GM11168 (cell line): ENCODE data around the gene NAA30.

Experiments used
- in situ Hi-C: fragments of 300-500 bp; cut with MboI; formaldehyde crosslinking; loops from one replicate; pipeline ENCODE4 v1.12.0; 2022; ENCODE audit warnings: low sequenced_read_pairs; ENCODE audit not compliant: unreplicated experiment

NAA30 gene

GRCh38 chr14:57391517-57392195 is 1.3 kb downstream of the NAA30 start:
- in situ Hi-C loops, result no loop called here

- in situ Hi-C loops, result no loop called here
These were observed 2.4 kb downstream of the NAA30 start for GRCh38 chr14:57392830-57393229.

- in situ Hi-C loops, result no loop called here
These were observed 10.4 kb downstream of the NAA30 start for GRCh38 chr14:57400556-57401494.

GRCh38 chr14:57401501-57401900 is 11.1 kb downstream of the NAA30 start:
- in situ Hi-C loops, result no loop called here

- in situ Hi-C loops, result no loop called here
These were observed 11.9 kb downstream of the NAA30 start for GRCh38 chr14:57402173-57402852.

- in situ Hi-C loops, result no loop called here
These were observed 13.1 kb downstream of the NAA30 start for GRCh38 chr14:57403521-57403864.

GRCh38 chr14:57405562-57405961 is 15.2 kb downstream of the NAA30 start:
- in situ Hi-C loops, result no loop called here

GRCh38 chr14:57408037-57408436 is 17.7 kb downstream of the NAA30 start:
- in situ Hi-C loops, result no loop called here

GRCh38 chr14:57408634-57409033 is 18.2 kb downstream of the NAA30 start:
- in situ Hi-C loops, result no loop called here

- in situ Hi-C loops, result no loop called here
These were observed 22.0 kb downstream of the NAA30 start for GRCh38 chr14:57412341-57412740.

GRCh38 chr14:57413849-57414248 is 23.5 kb downstream of the NAA30 start:
- in situ Hi-C loops, result no loop called here

- in situ Hi-C loops, result no loop called here
These were observed 26.8 kb downstream of the NAA30 start for GRCh38 chr14:57417228-57417627.

- in situ Hi-C loops, result no loop called here
These were observed 28.6 kb downstream of the NAA30 start for GRCh38 chr14:57418999-57419398.

- in situ Hi-C loops, result no loop called here
These were observed 29.6 kb downstream of the NAA30 start for GRCh38 chr14:57420033-57420432.

GRCh38 chr14:57420986-57421385 is 30.6 kb downstream of the NAA30 start:
- in situ Hi-C loops, result no loop called here

GRCh38 chr14:57435923-57436322 is 45.5 kb downstream of the NAA30 start:
- in situ Hi-C loops, result no loop called here

GRCh38 chr14:57461777-57462320 is 71.5 kb downstream of the NAA30 start:
- in situ Hi-C loops, result no loop called here

- in situ Hi-C loops, result no loop called here
These were observed 72.2 kb downstream of the NAA30 start for GRCh38 chr14:57462551-57462950.

- in situ Hi-C loops, result no loop called here
These were observed 73.8 kb downstream of the NAA30 start for GRCh38 chr14:57464008-57464730.
